Measurements from ENCODE around the gene SFMBT2.

GRCh38 chr10:7301006-7301778, 109.6 kb downstream of the SFMBT2 start:
- peak in 1 of 6 experiments; percentile 12 for TF ChIP-seq CTCF (IDR thresholded peaks at IDR 0.05)
- no peak for TF ChIP-seq POLR2A (IDR thresholded peaks at IDR 0.05)
